SK-N-SH (cell line): ENCODE measurements around the gene MNX1. TPM values are rescaled to one million over a fixed set of nuclear protein-coding genes. Genes with fewer than 3 reads are reported as not detected.

Source experiments
- CTCF ChIA-PET: fragments of 300-600, 350-600 bp; formaldehyde crosslinking; extraction: SDS; loops from one replicate; lab custom pipeline; 2021; lab: Yijun Ruan, JAX
- POLR2A ChIA-PET: fragments of 350-600 bp; sonication (Branson Sonifier 250); formaldehyde crosslinking; extraction: SDS; loops from one replicate; lab custom pipeline; 2020; ENCODE audit warnings: antibody characterized with exemption, inconsistent platforms; lab: Yijun Ruan, JAX
- DNase-seq: peaks from one replicate; pipeline ENCODE4 v3.0.0; 2012
- H2AFZ ChIP-seq: fragments of 200-600 bp; sonication (generic); 2 replicates; pipeline ENCODE4 v1.8.1; 2016; ENCODE audit warnings: antibody characterized with exemption, mild to moderate bottlenecking, low read depth
- H3F3A ChIP-seq: fragments of 200-600 bp; sonication (generic); replicated peaks from 2 replicates; pipeline ENCODE3; 2016; ENCODE audit warnings: antibody characterized with exemption, mild to moderate bottlenecking; ENCODE audit not compliant: insufficient read depth
- H3K27ac ChIP-seq, 2 experiments: fragments of 200-500 bp in 1 of 2; fragments of 200-600 bp in 1 of 2; sonication (Bioruptor generic) in 1 of 2; sonication (generic), shearing (Covaris generic) in 1 of 2; 2 replicates each; pipeline versions ENCODE4 v1.5.1 to v1.6.1; 2014 to 2016; ENCODE audit warnings: low read depth in 2 of 2, inconsistent platforms in 1 of 2, low read length in 1 of 2, mild to moderate bottlenecking in 1 of 2, mixed read lengths in 1 of 2
- H3K27me3 ChIP-seq: fragments of 200-600 bp; sonication (generic), shearing (Covaris generic); 2 replicates; pipeline ENCODE4 v1.6.1; 2016; ENCODE audit warnings: mixed run types; ENCODE audit not compliant: insufficient read depth
- H3K36me3 ChIP-seq, 2 experiments: fragments of 200-500 bp in 1 of 2; fragments of 200-600 bp in 1 of 2; sonication (Bioruptor generic) in 1 of 2; sonication (generic) in 1 of 2; replicated peaks in 1 of 2; 2 replicates each; pipeline versions ENCODE3 to v1.5.1; 2014 to 2016; ENCODE audit warnings: low read length in 1 of 2, mild to moderate bottlenecking in 1 of 2; ENCODE audit not compliant: insufficient read depth in 2 of 2, control insufficient read depth in 1 of 2
- H3K4me1 ChIP-seq, 2 experiments: fragments of 200-500 bp in 1 of 2; fragments of 200-600 bp in 1 of 2; sonication (Bioruptor generic) in 1 of 2; sonication (generic), shearing (Covaris generic) in 1 of 2; 2 replicates each; pipeline versions ENCODE4 v1.5.1 to v1.6.1; 2014 to 2016; ENCODE audit warnings: low read depth in 1 of 2, low read length in 1 of 2, mixed run types in 1 of 2; ENCODE audit not compliant: insufficient read depth in 2 of 2, control insufficient read depth in 1 of 2
- H3K4me2 ChIP-seq: fragments of 200-600 bp; sonication (generic), shearing (Covaris generic); 2 replicates; pipeline ENCODE4 v1.6.1; 2017; ENCODE audit warnings: mixed run types
- H3K4me3 ChIP-seq, 2 experiments: fragments of 200-500 bp in 1 of 2; fragments of 200-600 bp in 1 of 2; sonication (Bioruptor generic) in 1 of 2; sonication (generic), shearing (Covaris generic) in 1 of 2; 2 replicates each; pipeline versions ENCODE4 v1.5.1 to v1.8.1; 2014 to 2016; ENCODE audit warnings: low read depth in 2 of 2, inconsistent platforms in 1 of 2, low read length in 1 of 2, mild to moderate bottlenecking in 1 of 2, mixed read lengths in 1 of 2, moderate library complexity in 1 of 2
- H3K79me2 ChIP-seq: fragments of 200-600 bp; sonication (generic); 2 replicates; pipeline ENCODE4 v1.8.1; 2017; ENCODE audit warnings: mild to moderate bottlenecking; ENCODE audit not compliant: insufficient read depth
- H3K9ac ChIP-seq: fragments of 200-600 bp; sonication (generic); 2 replicates; pipeline ENCODE4 v1.6.1; 2017; ENCODE audit warnings: mixed run types
- H3K9me2 ChIP-seq: fragments of 200-600 bp; sonication (generic); 2 replicates; pipeline ENCODE4 v1.6.1; 2017; ENCODE audit warnings: mixed run types
- H3K9me3 ChIP-seq: fragments of 200-600 bp; sonication (generic); 2 replicates; pipeline ENCODE4 v1.6.1; 2017; ENCODE audit warnings: mixed run types, mild to moderate bottlenecking, moderate library complexity
- H4K20me1 ChIP-seq: fragments of 200-600 bp; sonication (generic); 2 replicates; pipeline ENCODE4 v1.6.1; 2017; ENCODE audit warnings: mild to moderate bottlenecking, mixed run types; ENCODE audit not compliant: insufficient read depth
- CHD2 ChIP-seq: fragments of 150-350 bp; IDR thresholded peaks from 2 replicates; pipeline ENCODE4 v1.6.1; 2018; ENCODE audit warnings: low read length; ENCODE audit not compliant: partially characterized antibody
- ELF1 ChIP-seq: IDR thresholded peaks from 2 replicates; pipeline ENCODE4 v1.4.0; 2012
- EP300 ChIP-seq, 2 experiments: IDR thresholded peaks; 2 replicates each; pipeline versions ENCODE4 v1.4.0 to v1.6.1; 2012; ENCODE audit warnings: borderline replicate concordance in 1 of 2, low read depth in 1 of 2, low read length in 1 of 2
- FOXM1 ChIP-seq: IDR thresholded peaks from 2 replicates; pipeline ENCODE4 v1.4.0; 2012; ENCODE audit warnings: low read depth, mild to moderate bottlenecking
- GABPA ChIP-seq: IDR thresholded peaks from 2 replicates; pipeline ENCODE4 v1.4.0; 2012; ENCODE audit warnings: low read depth, mild to moderate bottlenecking
- MXI1 ChIP-seq: IDR thresholded peaks from 2 replicates; pipeline ENCODE4 v1.6.1; 2012; ENCODE audit warnings: mild to moderate bottlenecking, low read depth, low read length, improper control_type of control experiment
- NFIC ChIP-seq: IDR thresholded peaks from 2 replicates; pipeline ENCODE4 v1.4.0; 2012; ENCODE audit warnings: borderline replicate concordance
- NRF1 ChIP-seq: IDR thresholded peaks from 2 replicates; pipeline ENCODE4 v1.6.1; 2012; ENCODE audit warnings: low read depth, mild to moderate bottlenecking, low read length
- PBX3 ChIP-seq: IDR thresholded peaks from 2 replicates; pipeline ENCODE4; 2012
- RFX5 ChIP-seq: IDR thresholded peaks from 2 replicates; pipeline ENCODE4 v1.6.1; 2012; ENCODE audit warnings: mild to moderate bottlenecking, improper control_type of control experiment, low read length
- TAF1 ChIP-seq: IDR thresholded peaks from 2 replicates; pipeline ENCODE4 v1.6.1; 2012; ENCODE audit warnings: low read depth, mild to moderate bottlenecking, low read length, moderate library complexity, borderline replicate concordance
- TCF12 ChIP-seq: IDR thresholded peaks from 2 replicates; pipeline ENCODE4 v1.4.0; 2012
- TEAD4 ChIP-seq: IDR thresholded peaks from 2 replicates; pipeline ENCODE4 v1.4.0; 2012; ENCODE audit warnings: mild to moderate bottlenecking, borderline replicate concordance; ENCODE audit not compliant: insufficient read depth
- USF1 ChIP-seq: IDR thresholded peaks from 2 replicates; pipeline ENCODE4 v1.4.0; 2012; ENCODE audit warnings: low read depth, borderline replicate concordance
- YY1 ChIP-seq: IDR thresholded peaks from 2 replicates; pipeline ENCODE4 v1.4.0; 2012; ENCODE audit warnings: low read depth, mild to moderate bottlenecking
- WGBS: methylation state at CpG from one replicate; pipeline ENCODE4 v1.1.6; 2017; ENCODE audit warnings: low lambda C conversion rate; 5-methylcytosine and 5-hydroxymethylcytosine counted together
- polyA plus RNA-seq, 3 experiments: library from polyadenylated mRNA; depleted of rRNA; stranded (reverse); fragments of >200 nt; gene quantifications; 2 replicates each; pipeline ENCODE4 v1.2.3, GENCODE V29; 2012
- TF ChIP-seq, protein P1 (sequence below): fragments of 150-350 bp; IDR thresholded peaks from 2 replicates; pipeline ENCODE4 v1.6.1; 2016; ENCODE audit warnings: mild to moderate bottlenecking, low read depth, low read length
- TF ChIP-seq, protein P2 (sequence below): fragments of 200-600 bp; sonication (generic); IDR thresholded peaks from 2 replicates; pipeline ENCODE4 v1.6.1; 2017; ENCODE audit warnings: antibody characterized with exemption, mild to moderate bottlenecking, moderate library complexity

Gene MNX1
- polyA plus RNA-seq, 1 of the 3 experiments (the other 2 are of a cell fraction): not detected

- TF ChIP-seq USF1: no peak
- TF ChIP-seq, protein P1, sequence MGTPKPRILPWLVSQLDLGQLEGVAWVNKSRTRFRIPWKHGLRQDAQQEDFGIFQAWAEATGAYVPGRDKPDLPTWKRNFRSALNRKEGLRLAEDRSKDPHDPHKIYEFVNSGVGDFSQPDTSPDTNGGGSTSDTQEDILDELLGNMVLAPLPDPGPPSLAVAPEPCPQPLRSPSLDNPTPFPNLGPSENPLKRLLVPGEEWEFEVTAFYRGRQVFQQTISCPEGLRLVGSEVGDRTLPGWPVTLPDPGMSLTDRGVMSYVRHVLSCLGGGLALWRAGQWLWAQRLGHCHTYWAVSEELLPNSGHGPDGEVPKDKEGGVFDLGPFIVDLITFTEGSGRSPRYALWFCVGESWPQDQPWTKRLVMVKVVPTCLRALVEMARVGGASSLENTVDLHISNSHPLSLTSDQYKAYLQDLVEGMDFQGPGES: no peak
- TF ChIP-seq TCF12: no peak
- no peak for TF ChIP-seq ELF1
- no peak for TF ChIP-seq FOXM1
- TF ChIP-seq YY1: no peak
- no peak for TF ChIP-seq RFX5
- TF ChIP-seq MXI1: no peak
- no peak for TF ChIP-seq EP300 (IDR thresholded peaks at IDR 0.05; ENCODE audit: borderline replicate concordance in 1 of 2, low read depth in 1 of 2, low read length in 1 of 2)
- no peak for TF ChIP-seq PBX3
- no peak for TF ChIP-seq TEAD4
These were observed 49.1 kb upstream of the MNX1 start (continued) for GRCh38 chr7:157059534-157059933.

- H3K27ac ChIP-seq: no peak overlapping the region
- H3K4me2 ChIP-seq: no peak overlapping the region
- TF ChIP-seq NFIC: no peak
- H3K79me2 ChIP-seq: no peaks in the 10 kb centered on the region
- H3K9ac ChIP-seq: no peak overlapping the region
- WGBS: 18% methylated on average over 10 of the region's 10 CpGs
- CTCF ChIA-PET: interaction anchor here (0.7 to 1.0 kb wide), 2 partner anchors 18 to 109 kb away, joined by 3 read pairs; partner anchors contain the start of gene NOM1
- no peak for DNase-seq
- H3K4me3 ChIP-seq: no peak overlapping the region
- no peaks in the 10 kb centered on the region for H3F3A ChIP-seq
- H3K9me3 ChIP-seq: no peaks in the 10 kb centered on the region
- H3K4me1 ChIP-seq: no peaks in the 10 kb centered on the region
- POLR2A ChIA-PET: no interaction called here
- peaks cover 62% of the 10 kb centered on the region; the same call in 1 of the 2 replicates for H3K27me3 ChIP-seq
- H3K9me2 ChIP-seq: no peaks in the 10 kb centered on the region
- no peaks in the 10 kb centered on the region for H3K36me3 ChIP-seq
- H2AFZ ChIP-seq: no peak overlapping the region
- no peaks in the 10 kb centered on the region for H4K20me1 ChIP-seq
These were observed 48.2 kb upstream of the MNX1 start for GRCh38 chr7:157058701-157059100.

GRCh38 chr7:157058068-157058467, 47.6 kb upstream of the MNX1 start:
- H3K36me3 ChIP-seq: no peaks in the 10 kb centered on the region
- DNase-seq: no peak
- peaks cover 66% of the 10 kb centered on the region; the same call in 1 of the 2 replicates for H3K27me3 ChIP-seq
- H3K9ac ChIP-seq: no peak overlapping the region
- 24% methylated on average over 8 of the region's 8 CpGs for WGBS
- no peaks in the 10 kb centered on the region for H3F3A ChIP-seq
- no peak overlapping the region for H3K4me3 ChIP-seq
- H3K9me3 ChIP-seq: no peaks in the 10 kb centered on the region
- H3K4me2 ChIP-seq: no peak overlapping the region
- ChIA-PET POLR2A (no interaction called here), CTCF (interaction anchor here (0.6 to 0.7 kb wide), 3 partner anchors 18 to 585 kb away, joined by 3 read pairs; no protein-coding TSS in a partner anchor)
- H3K9me2 ChIP-seq: no peaks in the 10 kb centered on the region
- H3K4me1 ChIP-seq: no peaks in the 10 kb centered on the region
- H3K79me2 ChIP-seq: no peaks in the 10 kb centered on the region
- TF ChIP-seq GABPA (no peak), PBX3 (no peak), CHD2 (no peak), TEAD4 (no peak), EP300 (IDR thresholded peaks at IDR 0.05; ENCODE audit: borderline replicate concordance in 1 of 2, low read depth in 1 of 2, low read length in 1 of 2) (no peak), TAF1 (no peak), NFIC (no peak), NRF1 (no peak), YY1 (no peak)
- TF ChIP-seq, protein P2, sequence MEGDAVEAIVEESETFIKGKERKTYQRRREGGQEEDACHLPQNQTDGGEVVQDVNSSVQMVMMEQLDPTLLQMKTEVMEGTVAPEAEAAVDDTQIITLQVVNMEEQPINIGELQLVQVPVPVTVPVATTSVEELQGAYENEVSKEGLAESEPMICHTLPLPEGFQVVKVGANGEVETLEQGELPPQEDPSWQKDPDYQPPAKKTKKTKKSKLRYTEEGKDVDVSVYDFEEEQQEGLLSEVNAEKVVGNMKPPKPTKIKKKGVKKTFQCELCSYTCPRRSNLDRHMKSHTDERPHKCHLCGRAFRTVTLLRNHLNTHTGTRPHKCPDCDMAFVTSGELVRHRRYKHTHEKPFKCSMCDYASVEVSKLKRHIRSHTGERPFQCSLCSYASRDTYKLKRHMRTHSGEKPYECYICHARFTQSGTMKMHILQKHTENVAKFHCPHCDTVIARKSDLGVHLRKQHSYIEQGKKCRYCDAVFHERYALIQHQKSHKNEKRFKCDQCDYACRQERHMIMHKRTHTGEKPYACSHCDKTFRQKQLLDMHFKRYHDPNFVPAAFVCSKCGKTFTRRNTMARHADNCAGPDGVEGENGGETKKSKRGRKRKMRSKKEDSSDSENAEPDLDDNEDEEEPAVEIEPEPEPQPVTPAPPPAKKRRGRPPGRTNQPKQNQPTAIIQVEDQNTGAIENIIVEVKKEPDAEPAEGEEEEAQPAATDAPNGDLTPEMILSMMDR: no peak
- H3K27ac ChIP-seq: no peak overlapping the region
- no peaks in the 10 kb centered on the region for H4K20me1 ChIP-seq
- no peak overlapping the region for H2AFZ ChIP-seq
